Measurements from ENCODE around the gene CBLB. TPM values are rescaled to one million over a fixed set of nuclear protein-coding genes. Genes with fewer than 3 reads are reported as not detected.

Gene CBLB
- total RNA-seq, 3 donors from 2014 or later: 61.0 to 78.6 (median 70.4) TPM

DNA sequence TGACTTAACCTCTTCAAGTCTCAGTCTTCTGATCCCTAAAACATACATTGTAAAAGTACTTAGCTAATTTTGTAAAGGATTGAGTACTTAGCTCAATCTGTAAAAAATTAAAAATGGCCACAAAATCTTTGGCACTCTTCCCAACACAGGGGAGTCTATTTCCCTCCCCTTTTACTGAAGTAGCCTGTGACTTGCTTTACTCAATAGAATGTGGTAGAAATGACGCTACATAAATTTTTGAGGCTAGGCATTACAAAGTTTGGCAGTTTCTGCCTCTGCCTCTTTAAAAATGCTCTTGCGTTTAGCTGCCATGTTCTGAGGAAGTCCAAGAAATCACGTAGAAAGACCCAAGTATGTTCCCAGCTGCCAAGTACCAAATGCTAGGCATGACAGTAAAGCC, 80.2 kb downstream of the CBLB start:
- Mint-ChIP-seq H3K4me3 (no peak overlapping the region), H3K9me3 (no peaks in the 10 kb centered on the region), H3K4me1 (ENCODE audit: low read depth) (peaks cover 67% of the 10 kb centered on the region), H3K36me3 (ENCODE audit: insufficient read depth) (peaks cover 22% of the 10 kb centered on the region), H3K27me3 (ENCODE audit: low read depth) (no peaks in the 10 kb centered on the region)
- DNase-seq (no peak), ATAC-seq (no peak)

DNA sequence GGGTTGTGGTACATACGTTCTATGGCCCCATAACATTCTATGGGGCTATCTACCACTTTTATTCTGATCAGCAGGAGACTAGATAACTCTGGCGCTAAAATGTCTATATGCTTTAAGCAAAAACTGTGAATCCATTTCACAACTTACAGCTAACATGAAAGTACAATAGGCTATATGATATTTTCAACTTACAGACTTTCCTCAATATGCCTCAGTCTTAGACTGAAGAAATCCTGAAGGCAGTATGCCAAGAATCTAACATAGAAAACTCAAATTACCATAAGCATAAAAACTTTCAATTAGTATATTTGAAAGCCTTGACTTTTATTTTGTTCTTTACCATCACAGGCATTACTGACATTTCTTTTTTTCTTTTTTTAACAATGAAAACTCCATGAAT, 81.4 kb downstream of the CBLB start:
- no peaks in the 10 kb centered on the region for H3K9me3 Mint-ChIP-seq
- H3K4me1 Mint-ChIP-seq (ENCODE audit: low read depth): peaks cover 60% of the 10 kb centered on the region
- ATAC-seq: no peak
- no peak for DNase-seq
- no peak overlapping the region for H3K4me3 Mint-ChIP-seq
- peaks cover 19% of the 10 kb centered on the region for H3K36me3 Mint-ChIP-seq (ENCODE audit: insufficient read depth)
- no peaks in the 10 kb centered on the region for H3K27me3 Mint-ChIP-seq (ENCODE audit: low read depth)

DNA sequence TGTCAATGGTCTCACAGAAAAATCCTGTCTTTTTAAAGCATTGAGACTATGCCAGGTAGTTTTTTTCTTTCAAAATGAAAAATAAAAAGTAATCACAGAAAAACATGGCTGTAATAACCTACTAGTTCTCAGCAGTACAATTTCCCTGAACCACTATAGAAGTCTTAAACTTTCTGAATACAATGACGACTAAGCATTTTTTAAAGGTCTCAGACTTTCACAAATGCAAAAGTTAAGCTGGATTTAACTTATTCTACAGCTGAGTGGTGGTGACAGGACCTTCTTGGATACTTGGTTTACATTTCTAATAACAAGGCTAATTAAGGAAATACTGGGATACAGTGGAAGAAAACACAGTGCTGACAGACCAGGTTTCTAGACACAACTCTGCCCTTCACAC, 81.8 kb downstream of the CBLB start:
- no peak for DNase-seq
- Mint-ChIP-seq H3K9me3 (no peaks in the 10 kb centered on the region), H3K36me3 (ENCODE audit: insufficient read depth) (peaks cover 17% of the 10 kb centered on the region), H3K4me3 (no peak overlapping the region), H3K27me3 (ENCODE audit: low read depth) (no peaks in the 10 kb centered on the region), H3K4me1 (ENCODE audit: low read depth) (peaks cover 58% of the 10 kb centered on the region)
- ATAC-seq: no peak

DNA sequence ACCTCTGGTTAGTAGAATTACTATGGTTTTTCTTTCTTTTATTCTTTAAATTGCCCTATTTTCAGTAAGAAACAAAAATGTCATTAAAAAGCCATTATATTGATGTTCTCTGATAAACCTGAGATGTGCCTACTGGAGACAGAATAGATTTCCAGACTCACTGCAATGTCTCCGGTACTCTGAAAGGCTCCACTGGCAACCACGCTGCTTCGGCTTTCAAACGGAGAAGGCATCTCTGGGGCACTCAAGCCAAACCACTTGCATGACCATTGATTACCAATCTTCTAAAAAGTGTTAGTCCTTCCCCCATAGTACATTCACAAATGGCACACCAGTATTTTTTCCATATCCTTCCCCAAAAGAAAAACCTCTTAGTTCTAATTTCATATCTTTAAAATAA, 82.6 kb downstream of the CBLB start:
- peaks cover 17% of the 10 kb centered on the region for H3K36me3 Mint-ChIP-seq (ENCODE audit: insufficient read depth)

DNA sequence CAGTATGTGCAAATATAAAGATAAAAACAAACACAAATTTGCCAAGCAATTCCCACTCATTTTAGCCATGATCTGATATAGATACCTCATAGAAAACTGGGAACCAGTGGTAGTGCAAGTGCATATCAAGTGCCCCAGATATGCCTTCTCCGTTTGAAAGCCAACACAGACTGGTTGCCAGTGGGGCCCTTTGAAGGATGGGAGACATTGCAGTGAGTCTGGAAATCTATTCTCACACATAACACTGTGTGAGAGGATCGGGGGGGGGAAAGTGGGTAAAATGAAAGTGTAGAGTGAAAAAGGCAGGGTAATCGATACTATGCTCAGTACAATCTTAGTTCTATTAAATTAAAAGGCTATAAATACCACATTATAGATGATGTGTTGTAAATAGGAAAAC, 83.0 kb downstream of the CBLB start:
- no peak for DNase-seq
- ATAC-seq: no peak
- H3K4me1 Mint-ChIP-seq (ENCODE audit: low read depth): peaks cover 57% of the 10 kb centered on the region
- no peak overlapping the region for H3K4me3 Mint-ChIP-seq
- H3K9me3 Mint-ChIP-seq: no peaks in the 10 kb centered on the region
- no peaks in the 10 kb centered on the region for H3K27me3 Mint-ChIP-seq (ENCODE audit: low read depth)
- H3K36me3 Mint-ChIP-seq (ENCODE audit: insufficient read depth): peaks cover 21% of the 10 kb centered on the region

More for the DNA sequence above, 82.6 kb downstream of the CBLB start:
- Mint-ChIP-seq H3K27me3 (ENCODE audit: low read depth) (no peaks in the 10 kb centered on the region), H3K4me3 (no peak overlapping the region), H3K9me3 (no peaks in the 10 kb centered on the region), H3K4me1 (ENCODE audit: low read depth) (peaks cover 59% of the 10 kb centered on the region)
- DNase-seq (no peak), ATAC-seq (no peak)

DNA sequence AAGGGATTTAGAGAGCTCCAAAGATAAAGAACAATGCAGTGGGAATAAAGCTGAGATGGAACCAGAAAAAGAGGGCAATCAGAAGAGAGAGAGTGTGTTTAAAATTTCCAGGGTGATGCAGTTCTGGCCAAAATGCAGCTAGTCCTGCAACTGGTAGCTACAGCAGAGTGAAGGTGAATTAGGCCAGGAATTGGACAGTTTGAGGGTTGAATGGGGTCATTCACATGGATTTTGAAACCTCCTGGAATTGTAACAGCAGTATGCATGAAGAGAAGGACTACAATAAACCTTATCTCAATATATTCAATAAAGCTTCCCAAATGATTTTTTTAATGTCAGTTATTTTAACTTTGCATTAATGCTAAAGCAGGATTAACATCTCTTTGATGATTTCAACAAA, 85.2 kb downstream of the CBLB start:
- DNase-seq: no peak
- Mint-ChIP-seq H3K36me3 (ENCODE audit: insufficient read depth) (peaks cover 18% of the 10 kb centered on the region), H3K4me3 (no peak overlapping the region), H3K9me3 (no peaks in the 10 kb centered on the region), H3K4me1 (ENCODE audit: low read depth) (peaks cover 60% of the 10 kb centered on the region), H3K27me3 (ENCODE audit: low read depth) (no peaks in the 10 kb centered on the region)
- no peak for ATAC-seq

DNA sequence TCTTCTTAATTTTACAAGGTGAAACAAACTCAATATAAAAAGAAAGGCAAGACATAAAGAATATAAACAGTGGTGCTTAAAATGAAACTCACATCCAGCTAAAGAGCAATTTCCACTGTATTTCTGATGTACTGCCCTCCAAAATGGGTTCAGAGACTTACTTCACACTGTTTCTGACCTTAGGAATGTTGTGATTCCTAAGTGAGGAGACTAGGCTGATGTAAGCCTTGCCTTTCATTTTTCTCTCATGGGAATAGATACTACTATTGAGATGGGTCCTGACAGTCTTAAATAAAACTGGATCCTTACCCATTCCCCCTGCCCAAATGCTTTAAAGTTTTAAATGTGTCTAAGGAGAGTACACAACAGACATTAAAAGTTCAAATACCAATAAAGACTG, 86.9 kb downstream of the CBLB start:
- Mint-ChIP-seq H3K4me1 (ENCODE audit: low read depth) (peaks cover 61% of the 10 kb centered on the region), H3K36me3 (ENCODE audit: insufficient read depth) (peaks cover 20% of the 10 kb centered on the region), H3K4me3 (no peak overlapping the region), H3K9me3 (no peaks in the 10 kb centered on the region), H3K27me3 (ENCODE audit: low read depth) (no peaks in the 10 kb centered on the region)
- ATAC-seq (no peak), DNase-seq (no peak)

DNA sequence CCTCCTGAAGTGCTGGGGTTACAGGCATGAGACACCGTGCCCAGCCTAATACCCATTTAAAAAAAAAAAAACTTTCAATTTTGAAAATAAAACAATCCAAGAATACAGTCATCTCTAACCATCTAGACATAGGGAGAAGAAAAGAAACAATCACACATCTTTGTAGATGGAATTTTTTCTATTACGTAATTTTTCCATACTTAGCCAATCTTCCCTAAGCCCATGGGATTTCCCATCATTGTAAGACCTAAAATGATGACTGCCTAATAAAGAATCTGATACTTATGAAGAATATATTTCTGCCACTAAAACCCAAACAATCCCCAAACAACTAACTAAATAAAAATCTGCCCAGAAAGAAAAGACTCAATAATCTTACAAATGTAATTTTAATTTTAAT, 88.7 kb downstream of the CBLB start:
- H3K9me3 Mint-ChIP-seq: no peaks in the 10 kb centered on the region
- ATAC-seq (no peak), DNase-seq (no peak)
- peaks cover 24% of the 10 kb centered on the region for H3K36me3 Mint-ChIP-seq (ENCODE audit: insufficient read depth)
- no peak overlapping the region for H3K4me3 Mint-ChIP-seq
- peaks cover 61% of the 10 kb centered on the region for H3K4me1 Mint-ChIP-seq (ENCODE audit: low read depth)
- no peaks in the 10 kb centered on the region for H3K27me3 Mint-ChIP-seq (ENCODE audit: low read depth)

DNA sequence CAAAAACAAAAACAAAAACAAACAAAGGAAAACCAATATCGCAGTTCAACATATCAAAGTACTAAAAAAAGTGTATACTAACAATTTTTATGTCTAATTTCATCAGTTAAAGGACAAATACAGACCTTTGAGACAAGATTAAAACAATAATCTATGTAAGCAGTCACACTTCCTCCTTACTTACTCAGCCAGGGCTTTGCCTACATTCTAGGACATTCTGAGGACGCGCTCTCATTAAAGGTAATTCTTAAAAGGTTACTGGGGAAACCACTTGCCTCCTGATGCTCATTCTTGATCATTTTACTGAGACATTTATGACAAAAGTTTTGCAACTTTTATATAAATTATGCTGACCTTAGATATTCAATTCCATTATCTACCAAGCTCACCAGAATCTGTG, 93.4 kb downstream of the CBLB start:
- Mint-ChIP-seq H3K4me3 (no peak overlapping the region), H3K4me1 (ENCODE audit: low read depth) (peaks cover 83% of the 10 kb centered on the region), H3K27me3 (ENCODE audit: low read depth) (no peaks in the 10 kb centered on the region), H3K9me3 (no peaks in the 10 kb centered on the region), H3K36me3 (ENCODE audit: insufficient read depth) (peaks cover 29% of the 10 kb centered on the region)
- no peak for ATAC-seq
- no peak for DNase-seq

DNA sequence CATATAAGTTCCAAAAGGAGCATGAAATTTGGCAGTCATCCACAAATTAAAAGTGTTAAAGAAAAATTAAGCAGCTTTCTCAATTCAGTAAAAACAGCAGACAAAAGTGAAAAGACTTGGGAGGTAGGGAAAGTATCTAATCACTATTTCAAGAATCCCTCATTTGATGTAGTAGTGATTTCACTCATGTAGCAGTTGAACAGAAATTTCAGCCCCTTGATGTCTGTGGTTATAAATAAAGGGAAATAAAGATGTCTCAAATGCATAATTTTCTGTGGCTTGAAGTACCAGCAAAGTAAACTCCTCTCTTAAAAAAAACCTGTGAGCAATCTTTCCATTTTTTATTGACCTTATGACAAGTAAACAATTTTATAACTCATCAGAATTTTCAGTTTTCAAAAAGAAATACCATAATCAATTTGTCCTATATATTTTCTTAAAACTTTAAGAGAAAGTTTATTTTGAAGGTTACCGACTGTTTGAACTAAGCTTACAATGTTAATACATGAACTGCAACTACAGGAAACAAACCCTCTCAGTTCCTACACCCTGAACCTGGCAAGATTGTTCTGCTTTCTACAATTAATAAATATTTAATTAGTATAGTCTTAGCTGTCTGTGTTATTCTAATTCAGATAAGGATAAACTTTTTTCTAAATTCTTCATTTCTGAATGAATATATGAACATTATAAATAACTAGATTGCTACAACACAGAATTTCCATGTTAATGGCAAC, 94.2 kb downstream of the CBLB start:
- H3K36me3 Mint-ChIP-seq (ENCODE audit: insufficient read depth): peaks cover 35% of the 10 kb centered on the region
- peaks cover 82% of the 10 kb centered on the region for H3K4me1 Mint-ChIP-seq (ENCODE audit: low read depth)
- no peak overlapping the region for H3K4me3 Mint-ChIP-seq
- ATAC-seq (peak; percentile 71 to 85), DNase-seq (no peak)
- H3K9me3 Mint-ChIP-seq: peaks cover 4% of the 10 kb centered on the region
- H3K27me3 Mint-ChIP-seq (ENCODE audit: low read depth): no peaks in the 10 kb centered on the region

DNA sequence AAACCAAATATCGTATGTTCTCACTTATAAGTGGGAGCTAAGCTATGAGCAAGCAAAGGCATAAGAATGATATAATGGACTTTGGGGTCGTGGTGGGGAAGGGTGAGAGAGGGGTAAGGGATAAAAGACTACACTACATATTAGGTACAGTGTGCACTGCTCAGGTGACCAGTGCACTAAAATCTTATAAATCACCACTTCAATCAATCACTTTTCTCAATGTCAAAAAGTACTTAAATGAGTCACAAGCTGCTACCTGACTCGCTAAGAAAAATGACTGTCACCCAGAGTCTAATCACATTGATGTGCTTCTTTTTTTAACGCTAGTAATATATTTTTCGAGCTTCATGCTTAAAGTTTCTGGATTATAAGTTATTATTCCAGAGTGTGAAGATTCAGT, 95.5 kb downstream of the CBLB start:
- H3K9me3 Mint-ChIP-seq: peaks cover 7% of the 10 kb centered on the region
- DNase-seq (no peak), ATAC-seq (peak; percentile 36 to 41)
- H3K36me3 Mint-ChIP-seq (ENCODE audit: insufficient read depth): peaks cover 44% of the 10 kb centered on the region
- H3K27me3 Mint-ChIP-seq (ENCODE audit: low read depth): no peaks in the 10 kb centered on the region
- H3K4me3 Mint-ChIP-seq: no peak overlapping the region
- peaks cover 87% of the 10 kb centered on the region for H3K4me1 Mint-ChIP-seq (ENCODE audit: low read depth)

DNA sequence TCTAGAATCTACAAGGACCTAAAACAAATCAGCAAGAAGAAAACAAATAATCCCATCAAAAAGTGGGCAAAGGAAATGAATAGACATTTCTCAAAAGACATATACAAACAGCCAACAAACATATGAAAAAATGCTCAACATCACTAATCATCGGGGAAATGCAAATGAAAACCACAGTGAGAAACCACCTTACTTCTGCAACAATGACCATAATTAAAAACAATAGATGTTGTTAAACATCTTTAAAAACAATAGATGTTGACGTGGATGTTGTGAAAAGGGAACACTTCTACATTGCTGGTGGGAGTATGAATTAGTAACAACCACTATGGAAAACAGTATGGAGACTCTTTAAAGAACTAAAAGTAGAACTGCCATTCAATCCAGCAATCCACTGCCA, 96.2 kb downstream of the CBLB start:
- H3K36me3 Mint-ChIP-seq (ENCODE audit: insufficient read depth): peaks cover 49% of the 10 kb centered on the region

DNA sequence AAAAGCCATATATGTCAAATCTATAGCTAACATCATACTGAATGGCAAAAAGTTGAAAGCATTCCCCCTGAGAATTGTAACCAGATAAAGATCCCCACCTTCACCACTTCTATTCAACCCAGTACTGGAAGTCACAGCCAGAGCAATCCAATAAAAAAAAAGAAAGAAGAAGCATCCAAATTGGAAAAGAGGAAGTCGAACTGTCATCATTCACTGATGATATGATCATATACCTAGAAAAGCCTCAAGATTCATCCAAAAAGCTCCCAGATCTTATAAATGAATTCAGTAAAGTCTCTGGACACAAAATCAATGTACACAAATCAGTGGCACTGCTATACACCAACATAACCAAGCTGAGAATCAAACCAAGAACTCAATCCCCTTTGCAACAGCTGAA, 97.4 kb downstream of the CBLB start:
- peaks cover 47% of the 10 kb centered on the region for H3K36me3 Mint-ChIP-seq (ENCODE audit: insufficient read depth)
- H3K27me3 Mint-ChIP-seq (ENCODE audit: low read depth): no peaks in the 10 kb centered on the region

More for the DNA sequence above, 96.2 kb downstream of the CBLB start:
- peaks cover 7% of the 10 kb centered on the region for H3K9me3 Mint-ChIP-seq
- H3K4me1 Mint-ChIP-seq (ENCODE audit: low read depth): peaks cover 87% of the 10 kb centered on the region
- no peak for ATAC-seq
- DNase-seq: no peak
- H3K27me3 Mint-ChIP-seq (ENCODE audit: low read depth): no peaks in the 10 kb centered on the region
- H3K4me3 Mint-ChIP-seq: no peak overlapping the region

DNA sequence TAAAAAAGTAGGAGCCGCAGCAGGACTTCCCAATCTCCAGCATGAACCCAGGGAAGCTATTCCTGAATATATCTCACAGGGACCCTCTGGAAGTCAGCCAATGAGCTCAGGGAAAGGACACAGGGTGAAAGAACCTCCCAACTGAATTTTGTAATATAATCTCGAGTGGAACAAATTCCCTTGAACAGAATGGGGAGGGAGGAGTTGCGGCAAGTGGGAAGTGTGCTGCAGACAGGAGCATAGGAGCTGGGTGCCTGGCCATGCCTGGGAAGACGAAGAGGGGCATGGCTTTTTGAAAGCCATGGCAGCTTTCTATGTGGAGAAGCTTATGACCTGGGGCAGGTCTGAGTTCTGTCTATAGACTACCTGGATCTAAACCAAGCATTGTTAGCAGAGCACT, 98.4 kb downstream of the CBLB start:
- DNase-seq (no peak), ATAC-seq (no peak)
- peaks cover 51% of the 10 kb centered on the region for H3K36me3 Mint-ChIP-seq (ENCODE audit: insufficient read depth)
- H3K4me1 Mint-ChIP-seq (ENCODE audit: low read depth): peaks cover 88% of the 10 kb centered on the region
- H3K9me3 Mint-ChIP-seq: peaks cover 7% of the 10 kb centered on the region
- H3K4me3 Mint-ChIP-seq: no peak overlapping the region
- H3K27me3 Mint-ChIP-seq (ENCODE audit: low read depth): no peaks in the 10 kb centered on the region

More for the DNA sequence above, 97.4 kb downstream of the CBLB start:
- Mint-ChIP-seq H3K4me1 (ENCODE audit: low read depth) (peaks cover 85% of the 10 kb centered on the region), H3K4me3 (no peak overlapping the region), H3K9me3 (peaks cover 7% of the 10 kb centered on the region)
- ATAC-seq: no peak
- DNase-seq: no peak

DNA sequence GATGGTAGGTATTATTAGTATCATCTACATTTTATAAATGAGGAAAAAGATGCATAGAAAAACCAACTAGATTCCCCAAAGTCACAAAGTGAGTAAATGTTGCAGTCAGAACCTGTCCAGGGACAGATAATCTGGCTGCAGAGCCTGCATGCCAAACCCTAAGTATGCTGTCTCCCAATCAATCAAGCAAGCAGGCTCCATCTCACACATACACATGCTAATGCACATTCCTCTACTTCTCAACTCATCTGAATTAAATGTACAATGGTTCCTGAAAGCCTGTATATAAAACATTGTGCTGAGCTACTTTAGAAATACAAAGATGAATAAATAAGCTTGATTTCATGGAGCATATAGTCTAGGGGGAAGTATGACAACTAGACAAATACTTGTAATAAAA, 101.0 kb downstream of the CBLB start:
- peaks cover 58% of the 10 kb centered on the region for H3K36me3 Mint-ChIP-seq (ENCODE audit: insufficient read depth)
- peaks cover 88% of the 10 kb centered on the region for H3K4me1 Mint-ChIP-seq (ENCODE audit: low read depth)
- H3K4me3 Mint-ChIP-seq: no peak overlapping the region
- peaks cover 14% of the 10 kb centered on the region for H3K9me3 Mint-ChIP-seq
- no peaks in the 10 kb centered on the region for H3K27me3 Mint-ChIP-seq (ENCODE audit: low read depth)
- no peak for ATAC-seq
- DNase-seq: no peak

Data from activated T-cell treated with anti-CD3 and anti-CD28 coated beads, Interleukin-2, amount 50 U/mL, for 4 hours (primary cell).